Neural cell (in vitro differentiated cells): ENCODE results near the gene RABL6. TPM values are rescaled to one million over a fixed set of nuclear protein-coding genes. Genes with fewer than 3 reads are reported as not detected.
"Not testable (repeated sequence)": the region's sequence is repeated elsewhere in the genome, so short reads cannot be mapped to it uniquely, and the experiment has no call there.

ENCODE experiments used
- H2AFZ ChIP-seq: fragments of 200-600, 300-800 bp; sonication (generic), shearing (Covaris generic); 2 replicates; pipeline ENCODE4 v1.6.0; 2014; ENCODE audit warnings: low read depth, mild to moderate bottlenecking, antibody characterized with exemption, low read length, moderate library complexity
- H3F3A ChIP-seq: fragments of 200-600 bp; shearing (Covaris generic); 2 replicates; pipeline ENCODE4 v1.6.1; 2016; ENCODE audit warnings: mild to moderate bottlenecking, moderate library complexity, mixed read lengths, antibody characterized with exemption, low read length; ENCODE audit not compliant: insufficient read depth, poor library complexity, severe bottlenecking
- H3K27ac ChIP-seq: fragments of 200-600, 300-800 bp; sonication (generic), shearing (Covaris generic); 2 replicates; pipeline ENCODE4 v1.5.1; 2014; ENCODE audit warnings: mild to moderate bottlenecking, low read length, moderate library complexity
- H3K27me3 ChIP-seq: fragments of 300-800, 200-600 bp; sonication (generic), shearing (Covaris generic); 2 replicates; pipeline ENCODE4 v1.6.0; 2014; ENCODE audit warnings: mild to moderate bottlenecking, low read depth, low read length, moderate library complexity; ENCODE audit not compliant: insufficient read depth
- H3K36me3 ChIP-seq: fragments of 300-800, 200-600 bp; sonication (generic), shearing (Covaris generic); 2 replicates; pipeline ENCODE4 v1.5.1; 2014; ENCODE audit warnings: mild to moderate bottlenecking, antibody characterized with exemption, low read length, moderate library complexity; ENCODE audit not compliant: insufficient read depth
- H3K4me2 ChIP-seq: fragments of 300-800, 200-600 bp; sonication (generic), shearing (Covaris generic); 2 replicates; pipeline ENCODE4 v1.6.0; 2014; ENCODE audit warnings: mild to moderate bottlenecking, low read length
- H3K4me3 ChIP-seq: fragments of 300-800, 200-600 bp; sonication (generic), shearing (Covaris generic); 2 replicates; pipeline ENCODE4 v1.5.1; 2014; ENCODE audit warnings: mild to moderate bottlenecking, low read length, moderate library complexity
- H3K79me2 ChIP-seq: fragments of 200-600 bp; shearing (Covaris generic); replicated peaks from 2 replicates; pipeline ENCODE4 v1.6.0; 2014; ENCODE audit warnings: mild to moderate bottlenecking, low read length, moderate library complexity; ENCODE audit not compliant: insufficient read depth
- H3K9ac ChIP-seq: fragments of 300-800, 200-600 bp; sonication (generic), shearing (Covaris generic); 2 replicates; pipeline ENCODE4 v1.6.1; 2016; ENCODE audit warnings: mild to moderate bottlenecking, low read length, mixed read lengths
- H3K9me2 ChIP-seq: fragments of 200-600 bp; shearing (Covaris generic); 2 replicates; pipeline ENCODE4 v1.6.1; 2016; ENCODE audit warnings: mild to moderate bottlenecking, low read length, mixed read lengths; ENCODE audit not compliant: insufficient read depth
- H3K9me3 ChIP-seq: fragments of 200-600, 300-800 bp; sonication (generic), shearing (Covaris generic); 2 replicates; pipeline ENCODE4 v1.6.1; 2016; ENCODE audit warnings: mild to moderate bottlenecking, mixed run types, low read length, moderate library complexity, mixed read lengths
- H4K20me1 ChIP-seq: fragments of 200-600 bp; shearing (Covaris generic); 2 replicates; pipeline ENCODE4 v1.6.1; 2016; ENCODE audit warnings: mild to moderate bottlenecking, mixed run types; ENCODE audit not compliant: insufficient read depth
- EP300 ChIP-seq: fragments of 450-650 bp; conservative IDR thresholded peaks from 2 replicates; pipeline ENCODE4 v1.6.1; 2014; ENCODE audit warnings: antibody characterized with exemption, mild to moderate bottlenecking, moderate library complexity; ENCODE audit not compliant: poor library complexity, severe bottlenecking
- EZH2 ChIP-seq: fragments of 200-600, 300-800 bp; shearing (Covaris generic), sonication (generic); IDR thresholded peaks from 2 replicates; pipeline ENCODE4 v1.6.1; 2014; ENCODE audit warnings: antibody characterized with exemption, low read length, borderline replicate concordance, mild to moderate bottlenecking; ENCODE audit not compliant: insufficient read depth, poor library complexity, severe bottlenecking
- MXI1 ChIP-seq: fragments of 450-650 bp; conservative IDR thresholded peaks from 2 replicates; pipeline ENCODE4 v1.6.1; 2014; ENCODE audit warnings: antibody characterized with exemption, mild to moderate bottlenecking; ENCODE audit not compliant: poor library complexity, severe bottlenecking
- POLR2AphosphoS5 ChIP-seq: IDR thresholded peaks from 2 replicates; pipeline ENCODE4 v1.6.1; 2012
- RAD21 ChIP-seq: fragments of 450-650 bp; conservative IDR thresholded peaks from 2 replicates; pipeline ENCODE4 v1.6.1; 2014; ENCODE audit warnings: antibody characterized with exemption, mild to moderate bottlenecking, moderate library complexity
- SMC3 ChIP-seq: fragments of 450-650 bp; conservative IDR thresholded peaks from 2 replicates; pipeline ENCODE4 v1.6.1; 2014; ENCODE audit warnings: antibody characterized with exemption, mild to moderate bottlenecking, moderate library complexity; ENCODE audit not compliant: poor library complexity
- TAF1 ChIP-seq: IDR thresholded peaks from 2 replicates; pipeline ENCODE4 v1.6.1; 2012; ENCODE audit warnings: low read depth
- polyA plus RNA-seq: library from polyadenylated mRNA; depleted of rRNA; stranded (reverse); fragments of >200 nt; gene quantifications from 2 replicates; pipeline ENCODE4 v1.2.3, GENCODE V29; 2014
- TF ChIP-seq, protein P1 (sequence below): fragments of 450-650 bp; IDR thresholded peaks from 2 replicates; pipeline ENCODE4 v1.5.1; 2014; ENCODE audit warnings: antibody characterized with exemption, mild to moderate bottlenecking, moderate library complexity; ENCODE audit not compliant: poor library complexity, severe bottlenecking
- TF ChIP-seq, protein P2 (sequence below): IDR thresholded peaks from 2 replicates; pipeline ENCODE4 v1.6.1; 2012; ENCODE audit warnings: borderline replicate concordance

The RABL6 gene
- polyA plus RNA-seq, 1 donor from 2014 or later = 46.4 TPM

DNA sequence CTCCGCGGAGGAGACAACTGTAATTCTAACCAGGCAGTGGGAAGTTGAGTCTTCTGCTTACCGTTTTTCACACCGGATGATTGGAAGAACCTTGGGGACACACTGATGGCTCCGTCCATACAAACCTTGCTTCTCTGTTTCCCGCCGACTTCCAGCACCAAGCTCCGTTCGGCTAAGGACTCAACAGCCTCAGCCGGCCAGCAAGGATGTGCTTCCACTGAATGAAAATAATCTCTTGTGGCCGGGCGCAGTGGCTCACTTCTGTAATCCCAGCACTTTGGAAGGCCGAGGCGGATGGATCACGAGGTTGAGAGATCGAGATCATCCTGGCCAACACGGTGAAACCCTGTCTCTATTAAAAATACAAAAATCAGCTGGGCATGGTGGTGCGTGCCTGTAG, 60.2 kb downstream of the RABL6 start:
- Histone ChIP-seq H3F3A (no peaks in the 10 kb centered on the region), H3K27ac (no peak overlapping the region), H3K27me3 (no peaks in the 10 kb centered on the region), H3K4me3 (no peak overlapping the region), H3K79me2 (peaks cover 21% of the 10 kb centered on the region), H4K20me1 (no peaks in the 10 kb centered on the region), H3K9ac (no peak overlapping the region), H3K9me2 (no peaks in the 10 kb centered on the region), H3K36me3 (no peaks in the 10 kb centered on the region), H3K9me3 (no peaks in the 10 kb centered on the region), H3K4me2 (no peak overlapping the region), H2AFZ (no peak overlapping the region)
- TF ChIP-seq SMC3 = no peak

DNA sequence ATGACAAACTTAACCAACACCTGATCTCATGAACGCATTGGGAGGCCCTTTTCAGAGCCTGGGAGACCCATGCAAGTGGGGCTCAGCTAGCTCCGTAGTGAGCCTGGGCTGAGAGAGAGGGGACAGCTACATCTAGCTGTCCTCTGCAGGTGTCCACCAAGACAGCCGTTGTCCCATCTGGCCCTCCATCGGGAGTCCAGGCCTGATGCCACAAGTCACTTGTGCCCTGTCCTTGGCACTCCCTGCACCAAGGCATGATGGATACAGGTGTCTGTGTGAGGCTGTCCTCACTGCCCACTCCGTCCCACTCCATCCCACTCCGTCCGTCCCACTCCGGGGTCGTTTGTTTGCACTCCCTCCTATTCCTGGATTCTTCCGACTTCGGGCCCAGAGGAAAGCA, 60.9 kb downstream of the RABL6 start:
- Histone ChIP-seq H3K27ac (no peak overlapping the region), H4K20me1 (no peaks in the 10 kb centered on the region), H2AFZ (no peak overlapping the region), H3K9me3 (no peaks in the 10 kb centered on the region), H3K79me2 (peaks cover 20% of the 10 kb centered on the region), H3K9ac (no peak overlapping the region), H3K4me2 (no peak overlapping the region), H3K4me3 (no peak overlapping the region), H3F3A (no peaks in the 10 kb centered on the region), H3K36me3 (no peaks in the 10 kb centered on the region), H3K9me2 (no peaks in the 10 kb centered on the region), H3K27me3 (no peaks in the 10 kb centered on the region)
- TF ChIP-seq, protein P1, sequence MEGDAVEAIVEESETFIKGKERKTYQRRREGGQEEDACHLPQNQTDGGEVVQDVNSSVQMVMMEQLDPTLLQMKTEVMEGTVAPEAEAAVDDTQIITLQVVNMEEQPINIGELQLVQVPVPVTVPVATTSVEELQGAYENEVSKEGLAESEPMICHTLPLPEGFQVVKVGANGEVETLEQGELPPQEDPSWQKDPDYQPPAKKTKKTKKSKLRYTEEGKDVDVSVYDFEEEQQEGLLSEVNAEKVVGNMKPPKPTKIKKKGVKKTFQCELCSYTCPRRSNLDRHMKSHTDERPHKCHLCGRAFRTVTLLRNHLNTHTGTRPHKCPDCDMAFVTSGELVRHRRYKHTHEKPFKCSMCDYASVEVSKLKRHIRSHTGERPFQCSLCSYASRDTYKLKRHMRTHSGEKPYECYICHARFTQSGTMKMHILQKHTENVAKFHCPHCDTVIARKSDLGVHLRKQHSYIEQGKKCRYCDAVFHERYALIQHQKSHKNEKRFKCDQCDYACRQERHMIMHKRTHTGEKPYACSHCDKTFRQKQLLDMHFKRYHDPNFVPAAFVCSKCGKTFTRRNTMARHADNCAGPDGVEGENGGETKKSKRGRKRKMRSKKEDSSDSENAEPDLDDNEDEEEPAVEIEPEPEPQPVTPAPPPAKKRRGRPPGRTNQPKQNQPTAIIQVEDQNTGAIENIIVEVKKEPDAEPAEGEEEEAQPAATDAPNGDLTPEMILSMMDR = no peak
- no peak for TF ChIP-seq RAD21
- no peak for TF ChIP-seq POLR2AphosphoS5
- TF ChIP-seq TAF1 = no peak
- TF ChIP-seq EZH2 = no peak

DNA sequence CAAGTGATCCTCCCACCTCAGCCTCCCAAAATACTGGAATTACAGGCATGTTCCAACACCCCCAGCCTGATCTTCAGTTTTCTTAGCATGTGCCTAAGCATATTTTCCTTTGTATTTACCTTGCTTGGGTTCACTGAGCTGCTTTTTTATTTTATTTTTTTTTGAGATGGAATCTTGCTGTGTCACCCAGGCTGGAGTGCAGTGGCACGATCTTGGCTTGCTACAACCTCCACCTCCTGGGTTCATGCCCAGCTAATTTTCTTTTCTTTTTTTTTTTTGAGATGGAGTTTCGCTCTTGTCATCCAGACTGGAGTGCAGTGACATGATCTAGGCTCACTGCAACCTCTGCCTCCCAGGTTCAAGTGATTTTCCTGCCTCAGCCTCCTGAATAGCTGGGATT, 61.9 kb downstream of the RABL6 start:
- not testable (repeated sequence) for H3K27me3 ChIP-seq, H3K4me2 ChIP-seq, H3K9me2 ChIP-seq, H3K9me3 ChIP-seq, H2AFZ ChIP-seq, H3K27ac ChIP-seq, H3K9ac ChIP-seq, H3K4me3 ChIP-seq, H4K20me1 ChIP-seq, H3K36me3 ChIP-seq, H3F3A ChIP-seq
- H3K79me2 ChIP-seq = peaks cover 15% of the 10 kb centered on the region

DNA sequence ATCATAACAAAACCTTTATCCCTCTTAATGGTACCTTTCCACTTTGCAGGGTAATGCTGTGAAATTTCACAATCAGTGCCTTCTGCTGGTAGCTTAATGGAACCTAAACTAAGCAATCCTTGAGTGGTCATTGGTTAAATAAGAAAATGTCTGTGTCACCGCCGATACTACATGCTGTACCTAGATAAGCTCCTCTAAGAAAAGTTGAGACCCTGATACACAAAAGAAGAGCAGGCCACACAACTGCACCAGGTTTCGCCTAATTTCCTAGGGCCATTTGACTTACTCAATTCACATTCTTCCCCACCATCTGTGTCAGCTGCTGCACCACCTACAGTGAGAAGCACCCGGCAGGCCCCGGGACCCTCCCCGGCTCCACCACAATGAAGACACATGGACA, 67.4 kb downstream of the RABL6 start:
- no peaks in the 10 kb centered on the region for H3K9me3 ChIP-seq
- no peaks in the 10 kb centered on the region for H4K20me1 ChIP-seq
- no peak overlapping the region for H3K27ac ChIP-seq
- no peak overlapping the region for H3K9ac ChIP-seq
- TF ChIP-seq EZH2 (no peak), MXI1 (no peak), TAF1 (no peak), SMC3 (no peak), RAD21 (no peak), POLR2AphosphoS5 (no peak), EP300 (no peak)
- TF ChIP-seq, protein P1 = no peak
- TF ChIP-seq, protein P2, sequence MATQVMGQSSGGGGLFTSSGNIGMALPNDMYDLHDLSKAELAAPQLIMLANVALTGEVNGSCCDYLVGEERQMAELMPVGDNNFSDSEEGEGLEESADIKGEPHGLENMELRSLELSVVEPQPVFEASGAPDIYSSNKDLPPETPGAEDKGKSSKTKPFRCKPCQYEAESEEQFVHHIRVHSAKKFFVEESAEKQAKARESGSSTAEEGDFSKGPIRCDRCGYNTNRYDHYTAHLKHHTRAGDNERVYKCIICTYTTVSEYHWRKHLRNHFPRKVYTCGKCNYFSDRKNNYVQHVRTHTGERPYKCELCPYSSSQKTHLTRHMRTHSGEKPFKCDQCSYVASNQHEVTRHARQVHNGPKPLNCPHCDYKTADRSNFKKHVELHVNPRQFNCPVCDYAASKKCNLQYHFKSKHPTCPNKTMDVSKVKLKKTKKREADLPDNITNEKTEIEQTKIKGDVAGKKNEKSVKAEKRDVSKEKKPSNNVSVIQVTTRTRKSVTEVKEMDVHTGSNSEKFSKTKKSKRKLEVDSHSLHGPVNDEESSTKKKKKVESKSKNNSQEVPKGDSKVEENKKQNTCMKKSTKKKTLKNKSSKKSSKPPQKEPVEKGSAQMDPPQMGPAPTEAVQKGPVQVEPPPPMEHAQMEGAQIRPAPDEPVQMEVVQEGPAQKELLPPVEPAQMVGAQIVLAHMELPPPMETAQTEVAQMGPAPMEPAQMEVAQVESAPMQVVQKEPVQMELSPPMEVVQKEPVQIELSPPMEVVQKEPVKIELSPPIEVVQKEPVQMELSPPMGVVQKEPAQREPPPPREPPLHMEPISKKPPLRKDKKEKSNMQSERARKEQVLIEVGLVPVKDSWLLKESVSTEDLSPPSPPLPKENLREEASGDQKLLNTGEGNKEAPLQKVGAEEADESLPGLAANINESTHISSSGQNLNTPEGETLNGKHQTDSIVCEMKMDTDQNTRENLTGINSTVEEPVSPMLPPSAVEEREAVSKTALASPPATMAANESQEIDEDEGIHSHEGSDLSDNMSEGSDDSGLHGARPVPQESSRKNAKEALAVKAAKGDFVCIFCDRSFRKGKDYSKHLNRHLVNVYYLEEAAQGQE = no peak
- H3F3A ChIP-seq = no peaks in the 10 kb centered on the region
- no peaks in the 10 kb centered on the region for H3K79me2 ChIP-seq
- H3K36me3 ChIP-seq = no peaks in the 10 kb centered on the region
- no peak overlapping the region for H3K4me2 ChIP-seq
- no peak overlapping the region for H3K4me3 ChIP-seq
- no peaks in the 10 kb centered on the region for H3K27me3 ChIP-seq
- no peaks in the 10 kb centered on the region for H3K9me2 ChIP-seq
- H2AFZ ChIP-seq = no peak overlapping the region
